ENCODE measurements around the gene DUSP22.

Gene DUSP22

GRCh38 chr6:308307-308706 lies 16.0 kb downstream of the DUSP22 start:
- no peak for DNase-seq (ENCODE audit: insufficient read length, low spot score)
- no peak for FAIRE-seq

GRCh38 chr6:308768-309167 lies 16.5 kb downstream of the DUSP22 start:
- FAIRE-seq: no peak
- no peak for DNase-seq (ENCODE audit: insufficient read length, low spot score)

GRCh38 chr6:309947-310346 lies 17.7 kb downstream of the DUSP22 start:
- no peak for DNase-seq (ENCODE audit: insufficient read length, low spot score)
- FAIRE-seq: no peak

- peak; percentile 57 for FAIRE-seq
- DNase-seq (ENCODE audit: insufficient read length, low spot score): no peak
Observed at GRCh38 chr6:310671-311070, 18.4 kb downstream of the DUSP22 start.

- DNase-seq (ENCODE audit: insufficient read length, low spot score) (no peak), FAIRE-seq (no peak)
Observed at GRCh38 chr6:311679-312220, 19.5 kb downstream of the DUSP22 start.

- no peak for DNase-seq (ENCODE audit: insufficient read length, low spot score)
- peak; percentile 92 for FAIRE-seq
Observed at GRCh38 chr6:313087-313486, 20.8 kb downstream of the DUSP22 start.

GRCh38 chr6:313917-314316 lies 21.6 kb downstream of the DUSP22 start:
- DNase-seq (ENCODE audit: insufficient read length, low spot score) (no peak), FAIRE-seq (no peak)

GRCh38 chr6:314377-314776 lies 22.1 kb downstream of the DUSP22 start:
- DNase-seq (ENCODE audit: insufficient read length, low spot score) (no peak), FAIRE-seq (no peak)

- no peak for DNase-seq (ENCODE audit: insufficient read length, low spot score)
- peak; percentile 68 for FAIRE-seq
Observed at GRCh38 chr6:315226-315625, 22.9 kb downstream of the DUSP22 start.

GRCh38 chr6:315921-316752 lies 23.9 kb downstream of the DUSP22 start:
- DNase-seq (ENCODE audit: insufficient read length, low spot score) (no peak), FAIRE-seq (peak; percentile 11)

GRCh38 chr6:316753-317038 lies 24.4 kb downstream of the DUSP22 start:
- FAIRE-seq (no peak), DNase-seq (ENCODE audit: insufficient read length, low spot score) (no peak)

GRCh38 chr6:317060-317447 lies 24.8 kb downstream of the DUSP22 start:
- DNase-seq (ENCODE audit: insufficient read length, low spot score) (no peak), FAIRE-seq (no peak)

- peak; percentile 99 for FAIRE-seq
- DNase-seq (ENCODE audit: insufficient read length, low spot score): no peak
Observed at GRCh38 chr6:317448-318144, 25.3 kb downstream of the DUSP22 start.

GRCh38 chr6:318243-318890 lies 26.1 kb downstream of the DUSP22 start:
- no peak for FAIRE-seq
- no peak for DNase-seq (ENCODE audit: insufficient read length, low spot score)

- FAIRE-seq (no peak), DNase-seq (ENCODE audit: insufficient read length, low spot score) (no peak)
Observed at GRCh38 chr6:319177-320131, 27.2 kb downstream of the DUSP22 start.

- DNase-seq (ENCODE audit: insufficient read length, low spot score) (no peak), FAIRE-seq (no peak)
Observed at GRCh38 chr6:320351-321157, 28.3 kb downstream of the DUSP22 start.

GRCh38 chr6:321158-321438 lies 28.8 kb downstream of the DUSP22 start:
- FAIRE-seq: no peak

GRCh38 chr6:321536-322258 lies 29.4 kb downstream of the DUSP22 start:
- FAIRE-seq: no peak
- DNase-seq (ENCODE audit: insufficient read length, low spot score): no peak

More at GRCh38 chr6:321158-321438, 28.8 kb downstream of the DUSP22 start:
- DNase-seq (ENCODE audit: insufficient read length, low spot score): no peak

GRCh38 chr6:322259-322930 lies 30.1 kb downstream of the DUSP22 start:
- no peak for DNase-seq (ENCODE audit: insufficient read length, low spot score)
- peak; percentile 33 for FAIRE-seq

Data from GM19239 (cell line).